Uterus (tissue), 4 donors: Measurements from ENCODE around the gene JPH2. TPM values are rescaled to one million over a fixed set of nuclear protein-coding genes. Genes with fewer than 3 reads are reported as not detected.

ENCODE experiments used
- DNase-seq, 2 donors: peaks; one replicate each; pipeline ENCODE4 v3.0.0-alpha.2; 2019 to 2020
- H3K27ac ChIP-seq, 2 donors: fragments of 200-600 bp; sonication (generic); 1 replicate in 1 of 2; 2 replicates in 1 of 2; pipeline ENCODE4 v1.5.1; 2016 to 2018
- H3K27me3 ChIP-seq, 2 donors: fragments of 200-600 bp; sonication (generic); one replicate each; pipeline ENCODE4 v1.5.1; 2018 to 2019; ENCODE audit warnings: control low read depth in 1 of 2
- H3K36me3 ChIP-seq, 2 donors: fragments of 200-600 bp; sonication (generic); one replicate each; pipeline ENCODE4 v1.5.1; 2019; ENCODE audit warnings: control low read depth in 1 of 2
- H3K4me1 ChIP-seq, 2 donors: fragments of 200-600 bp; sonication (generic); one replicate each; pipeline ENCODE4 v1.5.1; 2018 to 2019; ENCODE audit warnings: control low read depth in 1 of 2
- H3K4me3 ChIP-seq, 2 donors: fragments of 200-600 bp; sonication (generic); 1 replicate in 1 of 2; 2 replicates in 1 of 2; pipeline ENCODE4 v1.5.1; 2018 to 2019; ENCODE audit warnings: mild to moderate bottlenecking in 1 of 2
- H3K9me3 ChIP-seq, 2 donors: fragments of 200-600 bp; sonication (generic); one replicate each; pipeline ENCODE4 v1.5.1; 2019; ENCODE audit warnings: control low read depth in 1 of 2
- POLR2A ChIP-seq, 2 donors: fragments of 450-650 bp; IDR thresholded peaks; one replicate each; pipeline ENCODE4 v1.6.1; 2016; ENCODE audit warnings: antibody characterized with exemption in 2 of 2, mild to moderate bottlenecking in 1 of 2, moderate library complexity in 1 of 2
- intact Hi-C: fragments of 100-400 bp; cut with DNase I; formaldehyde crosslinking; loops from one replicate; pipeline ENCODE4 v1.15.1; 2023; ENCODE audit warnings: low total_unique reads
- total RNA-seq, 4 donors: library from RNA; depleted of rRNA in 3 of 4; stranded (reverse); fragments of >200 nt in 3 of 4; gene quantifications; one replicate each; pipeline versions ENCODE4 v1.1.0 to v1.2.4, GENCODE V29; 2014 to 2023
- TF ChIP-seq, protein P1 (sequence below), 4 experiments: fragments of 200-600 bp in 2 of 4; fragments of 450-650 bp in 2 of 4; sonication (generic) in 2 of 4; IDR thresholded peaks; one replicate each; pipeline ENCODE4 v1.5.1; 2016 to 2019; ENCODE audit warnings: antibody characterized with exemption in 4 of 4, mild to moderate bottlenecking in 2 of 4, moderate library complexity in 1 of 4
- donor health status: DM: yes; HTN: yes; CAD: no.

The JPH2 gene
- total RNA-seq, 4 donors from 2014 or later: 17.6 to 133 (median 61.2) TPM

DNA sequence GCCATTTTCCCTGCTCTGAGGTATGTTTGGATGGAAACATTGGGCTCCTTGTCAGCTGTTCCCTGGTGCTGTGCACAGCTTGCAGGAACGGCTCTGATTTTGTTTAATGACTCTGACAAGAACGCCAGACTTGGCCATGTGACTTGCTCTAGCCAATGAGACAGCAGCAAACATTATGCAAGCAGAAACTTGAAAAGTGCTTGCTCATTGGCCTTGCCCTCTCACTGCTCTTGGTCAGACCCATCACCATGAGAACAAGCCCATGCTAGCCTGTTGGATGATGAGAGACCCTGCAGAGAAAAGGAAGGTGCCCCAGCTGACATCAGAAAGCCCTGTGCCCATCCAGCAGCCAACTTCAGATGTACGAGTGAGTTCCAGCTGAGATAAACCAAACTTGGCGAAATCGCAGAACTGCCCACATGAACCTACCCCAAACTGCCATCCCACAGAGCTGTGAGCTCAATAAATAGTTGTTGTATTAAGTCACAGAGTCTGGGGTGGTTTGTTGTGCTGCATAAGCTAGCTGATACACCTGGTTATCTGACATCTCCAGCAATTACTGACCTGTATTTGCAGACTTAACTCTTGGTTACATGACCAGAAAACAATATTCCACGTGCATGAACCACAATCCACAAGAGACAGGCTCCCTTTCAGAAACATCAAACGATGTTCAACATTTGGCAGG, 96.9 kb downstream of the JPH2 start:
- no peaks in the 10 kb centered on the region for H3K27me3 ChIP-seq
- no peak overlapping the region for H3K27ac ChIP-seq
- H3K4me1 ChIP-seq: no peaks in the 10 kb centered on the region
- no peaks in the 10 kb centered on the region for H3K9me3 ChIP-seq
- no peaks in the 10 kb centered on the region for H3K36me3 ChIP-seq
- no peak for TF ChIP-seq POLR2A (IDR thresholded peaks at IDR 0.05)
- TF ChIP-seq, protein P1, sequence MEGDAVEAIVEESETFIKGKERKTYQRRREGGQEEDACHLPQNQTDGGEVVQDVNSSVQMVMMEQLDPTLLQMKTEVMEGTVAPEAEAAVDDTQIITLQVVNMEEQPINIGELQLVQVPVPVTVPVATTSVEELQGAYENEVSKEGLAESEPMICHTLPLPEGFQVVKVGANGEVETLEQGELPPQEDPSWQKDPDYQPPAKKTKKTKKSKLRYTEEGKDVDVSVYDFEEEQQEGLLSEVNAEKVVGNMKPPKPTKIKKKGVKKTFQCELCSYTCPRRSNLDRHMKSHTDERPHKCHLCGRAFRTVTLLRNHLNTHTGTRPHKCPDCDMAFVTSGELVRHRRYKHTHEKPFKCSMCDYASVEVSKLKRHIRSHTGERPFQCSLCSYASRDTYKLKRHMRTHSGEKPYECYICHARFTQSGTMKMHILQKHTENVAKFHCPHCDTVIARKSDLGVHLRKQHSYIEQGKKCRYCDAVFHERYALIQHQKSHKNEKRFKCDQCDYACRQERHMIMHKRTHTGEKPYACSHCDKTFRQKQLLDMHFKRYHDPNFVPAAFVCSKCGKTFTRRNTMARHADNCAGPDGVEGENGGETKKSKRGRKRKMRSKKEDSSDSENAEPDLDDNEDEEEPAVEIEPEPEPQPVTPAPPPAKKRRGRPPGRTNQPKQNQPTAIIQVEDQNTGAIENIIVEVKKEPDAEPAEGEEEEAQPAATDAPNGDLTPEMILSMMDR (IDR thresholded peaks at IDR 0.05): no peak
- no peak for DNase-seq
- intact Hi-C loops: no loop called here
- H3K4me3 ChIP-seq: no peak overlapping the region

GRCh38 chr20:44087857-44088120, 99.2 kb downstream of the JPH2 start:
- Histone ChIP-seq H3K9me3 (no peaks in the 10 kb centered on the region), H3K27me3 (no peaks in the 10 kb centered on the region), H3K36me3 (no peaks in the 10 kb centered on the region), H3K27ac (no peak overlapping the region), H3K4me1 (no peaks in the 10 kb centered on the region), H3K4me3 (no peak overlapping the region)
- intact Hi-C loops: no loop called here
- TF ChIP-seq, protein P1 (IDR thresholded peaks at IDR 0.05): no peak
- no peak for TF ChIP-seq POLR2A (IDR thresholded peaks at IDR 0.05)
- no peak for DNase-seq

DNA sequence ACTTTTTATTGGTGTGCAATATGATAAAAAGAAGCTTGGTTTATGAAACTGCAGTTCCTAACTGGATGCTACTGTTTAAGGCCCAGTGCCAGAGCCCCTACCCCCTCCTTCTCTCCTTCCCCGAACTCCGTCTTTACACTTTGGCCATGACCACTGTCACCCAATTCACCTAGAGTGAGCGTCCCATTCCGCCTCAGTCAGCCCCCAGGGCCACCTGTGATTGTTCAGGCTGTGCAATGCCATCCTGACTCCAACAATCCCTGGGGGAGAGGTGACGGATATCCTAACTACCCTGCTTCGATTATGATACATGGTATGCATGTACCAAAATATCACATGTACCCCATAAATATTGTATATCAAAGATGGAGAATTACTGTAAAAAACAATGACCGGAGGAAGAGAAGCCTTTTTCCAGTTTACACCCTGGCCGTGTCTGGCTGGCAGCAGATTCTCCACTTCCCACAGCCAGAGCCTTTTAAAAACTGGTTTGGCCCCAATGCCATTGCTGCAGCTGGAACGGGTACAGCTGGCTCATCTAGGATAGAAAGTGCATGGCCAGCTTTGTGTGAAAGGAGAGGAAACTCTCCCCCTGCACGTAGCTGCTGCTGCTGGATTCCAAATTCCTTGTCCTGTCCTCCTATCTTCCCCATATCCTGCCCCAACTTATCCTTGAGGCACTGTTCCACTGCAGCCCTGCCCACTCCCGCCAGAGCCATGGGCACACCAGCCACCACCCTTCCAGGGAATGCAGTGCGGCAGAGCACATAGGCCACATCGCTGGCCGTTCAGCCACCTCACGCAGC, 99.7 kb downstream of the JPH2 start:
- DNase-seq: no peak

GRCh38 chr20:44085616-44086434, 101.2 kb downstream of the JPH2 start:
- H3K36me3 ChIP-seq: no peaks in the 10 kb centered on the region
- intact Hi-C loops: no loop called here
- H3K4me1 ChIP-seq: no peaks in the 10 kb centered on the region
- no peaks in the 10 kb centered on the region for H3K27me3 ChIP-seq
- no peak for DNase-seq
- no peak for TF ChIP-seq POLR2A (IDR thresholded peaks at IDR 0.05)
- H3K4me3 ChIP-seq: no peak overlapping the region
- H3K27ac ChIP-seq: no peak overlapping the region
- no peaks in the 10 kb centered on the region for H3K9me3 ChIP-seq

More for the DNA sequence above, 99.7 kb downstream of the JPH2 start:
- TF ChIP-seq POLR2A (IDR thresholded peaks at IDR 0.05): no peak
- TF ChIP-seq, protein P1 (IDR thresholded peaks at IDR 0.05): no peak
- H3K4me3 ChIP-seq: no peak overlapping the region
- H3K9me3 ChIP-seq: no peaks in the 10 kb centered on the region
- H3K27ac ChIP-seq: no peak overlapping the region
- no peaks in the 10 kb centered on the region for H3K4me1 ChIP-seq
- intact Hi-C loops: no loop called here
- H3K27me3 ChIP-seq: no peaks in the 10 kb centered on the region
- no peaks in the 10 kb centered on the region for H3K36me3 ChIP-seq

DNA sequence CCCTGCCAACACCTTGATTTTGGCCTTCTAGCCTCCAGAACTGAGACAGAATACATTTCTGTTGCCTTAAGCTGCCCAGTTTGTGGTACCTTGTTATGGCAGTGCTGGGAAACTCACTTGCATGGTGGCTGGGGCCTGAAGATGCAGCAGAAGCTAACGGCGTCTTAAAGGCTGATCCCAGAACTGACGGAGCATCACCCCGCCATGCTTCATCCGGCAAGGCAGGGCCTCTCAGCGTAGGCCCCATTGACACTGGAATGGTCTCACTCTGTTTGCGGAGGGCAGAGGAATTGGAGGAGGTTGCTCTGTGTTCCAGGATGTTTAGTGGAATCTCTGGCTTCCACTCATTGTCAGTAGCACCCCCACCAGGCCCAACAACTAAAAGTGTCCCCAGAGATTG, 102.1 kb downstream of the JPH2 start:
- intact Hi-C loops: loop anchor here (5.0 kb wide), 1 partner anchor 333 kb away; no protein-coding TSS in a partner anchor
- Histone ChIP-seq H3K9me3 (no peaks in the 10 kb centered on the region), H3K4me3 (no peak overlapping the region), H3K4me1 (no peaks in the 10 kb centered on the region), H3K36me3 (no peaks in the 10 kb centered on the region), H3K27me3 (no peaks in the 10 kb centered on the region), H3K27ac (no peak overlapping the region)
- DNase-seq: no peak
- TF ChIP-seq POLR2A (IDR thresholded peaks at IDR 0.05): no peak
- TF ChIP-seq, protein P1 (IDR thresholded peaks at IDR 0.05): no peak
